AG09319 (cell line): ENCODE data around the gene TM9SF2.
A peak's percentile ranks its signal among the peaks of the same experiment; 100 is the strongest.
"Not testable (repeated sequence)": the region's sequence is repeated elsewhere in the genome, so short reads cannot be mapped to it uniquely, and the experiment has no call there.

Source experiments
- DNase-seq: peaks from one replicate; pipeline ENCODE4 v3.0.0-alpha.2; 2010; ENCODE audit warnings: low read depth; ENCODE audit errors: extremely low read depth
- CTCF ChIP-seq: IDR thresholded peaks from 2 replicates; pipeline ENCODE4 v1.5.1; 2011; ENCODE audit warnings: low read depth, mild to moderate bottlenecking, inconsistent platforms, low read length, moderate library complexity

Gene TM9SF2

GRCh38 chr13:99566125-99567083, 65.1 kb downstream of the TM9SF2 start:
- no peak for TF ChIP-seq CTCF
- no peak for DNase-seq

- not testable (repeated sequence) for DNase-seq
Measured at GRCh38 chr13:99568901-99569300, 67.6 kb downstream of the TM9SF2 start.

- DNase-seq: peak; percentile 59
- TF ChIP-seq CTCF: no peak
Measured at GRCh38 chr13:99572131-99572530, 70.9 kb downstream of the TM9SF2 start.

GRCh38 chr13:99572921-99573320, 71.6 kb downstream of the TM9SF2 start:
- no peak for TF ChIP-seq CTCF
- peak; percentile 57 for DNase-seq

GRCh38 chr13:99575376-99576120, 74.3 kb downstream of the TM9SF2 start:
- DNase-seq: no peak

GRCh38 chr13:99577934-99578917, 77.0 kb downstream of the TM9SF2 start:
- TF ChIP-seq CTCF: peak; percentile 31
- no peak for DNase-seq

More at GRCh38 chr13:99575376-99576120, 74.3 kb downstream of the TM9SF2 start:
- no peak for TF ChIP-seq CTCF
